Astrocyte of the spinal cord (primary cell): ENCODE results near the gene PON3.

Source experiments
- DNase-seq: peaks from one replicate; pipeline ENCODE4 v3.0.0; 2011; ENCODE audit warnings: low read depth, low spot score
- H3K4me3 ChIP-seq: 2 replicates; pipeline ENCODE4 v1.5.1; 2011; ENCODE audit warnings: low read depth, mild to moderate bottlenecking, low read length, moderate library complexity
- in situ Hi-C: cut with HindIII; loops from 2 replicates; pipeline ENCODE4 v1.10.0; 2017; ENCODE audit warnings: low sequenced_read_pairs
- TF ChIP-seq, protein P1 (sequence below): IDR thresholded peaks from 2 replicates; pipeline ENCODE4 v1.5.1; 2012; ENCODE audit warnings: low read depth, mild to moderate bottlenecking, low read length, inconsistent platforms

PON3 gene

DNA sequence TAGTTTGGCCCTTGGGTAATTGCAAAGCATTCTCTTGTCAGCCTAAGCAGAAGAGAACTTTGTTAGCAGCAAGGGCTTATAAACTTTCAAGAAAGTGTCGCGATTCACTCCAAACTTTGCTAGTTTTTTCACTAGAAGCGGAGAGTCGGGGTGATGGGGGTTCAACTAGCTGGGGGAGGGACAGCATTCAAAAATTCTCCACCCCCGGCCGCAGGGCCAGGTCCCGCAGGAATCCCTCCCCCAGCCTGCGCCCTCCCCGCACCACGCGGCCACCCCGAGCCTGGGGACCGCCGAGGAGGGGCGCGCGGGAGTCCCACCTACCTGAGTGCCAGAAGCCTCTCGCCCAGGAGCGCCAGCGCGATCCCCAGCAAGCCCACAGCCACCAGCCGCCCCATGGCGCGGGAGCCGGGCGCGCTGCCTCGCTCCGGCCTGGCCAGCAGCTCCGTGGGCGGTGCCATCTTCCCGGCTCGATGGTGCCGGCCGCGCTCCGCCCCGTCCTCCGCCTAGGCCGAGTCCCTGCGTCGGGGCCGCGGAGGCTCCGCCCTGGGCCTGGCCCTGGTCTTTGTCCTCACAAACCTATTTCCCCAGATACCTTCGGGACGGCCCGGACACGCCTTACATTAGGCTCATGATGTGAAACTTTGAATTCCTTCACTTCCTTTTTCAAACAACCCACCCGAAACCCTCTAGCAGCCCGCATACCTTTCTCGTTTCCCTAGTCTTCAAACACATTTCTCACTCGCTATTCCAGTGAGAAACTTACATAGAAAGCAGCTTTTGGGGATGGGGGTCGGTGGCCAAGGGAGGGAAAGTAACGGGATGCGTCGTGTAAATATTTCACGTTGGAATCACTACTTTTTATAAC is 38.6 kb upstream of the PON3 start, which contains the start of gene PON2:
TSS of gene PON2 (minus strand) at position 472 of the 865 bp plus-strand sequence. CDS start at position 395, 77 bp downstream.
- peak; percentile 86 for DNase-seq
- TF ChIP-seq, protein P1, sequence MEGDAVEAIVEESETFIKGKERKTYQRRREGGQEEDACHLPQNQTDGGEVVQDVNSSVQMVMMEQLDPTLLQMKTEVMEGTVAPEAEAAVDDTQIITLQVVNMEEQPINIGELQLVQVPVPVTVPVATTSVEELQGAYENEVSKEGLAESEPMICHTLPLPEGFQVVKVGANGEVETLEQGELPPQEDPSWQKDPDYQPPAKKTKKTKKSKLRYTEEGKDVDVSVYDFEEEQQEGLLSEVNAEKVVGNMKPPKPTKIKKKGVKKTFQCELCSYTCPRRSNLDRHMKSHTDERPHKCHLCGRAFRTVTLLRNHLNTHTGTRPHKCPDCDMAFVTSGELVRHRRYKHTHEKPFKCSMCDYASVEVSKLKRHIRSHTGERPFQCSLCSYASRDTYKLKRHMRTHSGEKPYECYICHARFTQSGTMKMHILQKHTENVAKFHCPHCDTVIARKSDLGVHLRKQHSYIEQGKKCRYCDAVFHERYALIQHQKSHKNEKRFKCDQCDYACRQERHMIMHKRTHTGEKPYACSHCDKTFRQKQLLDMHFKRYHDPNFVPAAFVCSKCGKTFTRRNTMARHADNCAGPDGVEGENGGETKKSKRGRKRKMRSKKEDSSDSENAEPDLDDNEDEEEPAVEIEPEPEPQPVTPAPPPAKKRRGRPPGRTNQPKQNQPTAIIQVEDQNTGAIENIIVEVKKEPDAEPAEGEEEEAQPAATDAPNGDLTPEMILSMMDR: no peak

DNA sequence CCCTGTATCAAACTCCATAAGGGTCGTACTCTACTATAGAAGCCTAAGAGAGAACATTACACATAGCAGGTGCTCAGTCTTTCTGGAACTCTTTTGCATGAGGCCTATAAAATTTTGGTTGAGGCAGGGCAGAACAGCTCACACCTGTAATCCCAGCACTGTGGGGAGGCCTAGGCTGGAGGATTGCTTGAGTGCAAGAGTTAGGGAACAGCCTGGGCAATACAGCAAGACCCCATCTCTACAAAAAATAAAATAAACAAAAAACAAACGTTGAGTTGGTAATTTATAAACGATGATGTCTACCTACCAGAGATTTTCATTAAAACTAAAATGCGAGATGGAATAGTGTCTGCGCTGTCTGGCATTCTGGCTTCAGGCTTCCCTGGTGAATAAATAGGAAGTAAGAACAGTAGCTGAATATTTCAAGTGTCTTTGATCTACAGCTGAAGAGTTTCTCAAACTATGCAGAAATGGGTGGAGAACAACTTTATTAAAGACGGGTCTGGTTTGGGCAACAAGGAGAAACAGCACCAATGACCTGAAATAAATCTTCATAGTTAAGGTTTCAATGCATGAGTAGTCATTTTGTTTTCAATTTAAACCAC is 37.9 kb upstream of the PON3 start:
- TF ChIP-seq, protein P1: no peak
- H3K4me3 ChIP-seq: peak overlapping the region; percentile 61
- in situ Hi-C loops: no loop called here
- no peak for DNase-seq

More for the DNA sequence above, 38.6 kb upstream of the PON3 start, which contains the start of gene PON2:
- in situ Hi-C loops: no loop called here
- H3K4me3 ChIP-seq: peak within 1 kb of the TSS; percentile 61

GRCh38 chr7:95433129-95433528 is 37.0 kb upstream of the PON3 start:
- in situ Hi-C loops: no loop called here
- TF ChIP-seq, protein P1: no peak
- no peak overlapping the region for H3K4me3 ChIP-seq

GRCh38 chr7:95432606-95433005 is 36.4 kb upstream of the PON3 start:
- no peak overlapping the region for H3K4me3 ChIP-seq
- TF ChIP-seq, protein P1: no peak
- DNase-seq: no peak
- in situ Hi-C loops: no loop called here

More at GRCh38 chr7:95433129-95433528, 37.0 kb upstream of the PON3 start:
- no peak for DNase-seq

- H3K4me3 ChIP-seq: no peak overlapping the region
- DNase-seq: peak; percentile 20
- in situ Hi-C loops: no loop called here
- TF ChIP-seq, protein P1: no peak
These were observed 34.7 kb upstream of the PON3 start for GRCh38 chr7:95430864-95431263.

- in situ Hi-C loops: no loop called here
- H3K4me3 ChIP-seq: no peak overlapping the region
- TF ChIP-seq, protein P1: no peak
- DNase-seq: no peak
These were observed 33.2 kb upstream of the PON3 start for GRCh38 chr7:95429241-95429990.
